DND-41 (cell line): ENCODE results near the gene PYGB.

Experiments
- ATAC-seq: fragments of 200-7000 bp; cut with Tn5 transposase; 3 replicates; pipeline ENCODE4 v1.9.1; 2021; ENCODE audit warnings: low read depth; ENCODE audit not compliant: insufficient read depth
- DNase-seq: peaks from one replicate; pipeline ENCODE4 v3.0.0-alpha.2; 2020
- H2AFZ ChIP-seq: 2 replicates; pipeline ENCODE4 v1.6.0; 2012; ENCODE audit warnings: low read depth, low read length
- H3K27ac ChIP-seq: 2 replicates; pipeline ENCODE4 v1.5.1; 2012; ENCODE audit warnings: low read length, inconsistent platforms
- H3K27me3 ChIP-seq: fragments of 200-600 bp; sonication (generic); 2 replicates; pipeline ENCODE4 v1.6.0; 2012; ENCODE audit warnings: low read length, mild to moderate bottlenecking, inconsistent platforms; ENCODE audit not compliant: insufficient read depth, poor library complexity
- H3K36me3 ChIP-seq: 2 replicates; pipeline ENCODE4 v1.5.1; 2012; ENCODE audit warnings: low read length, inconsistent platforms; ENCODE audit not compliant: insufficient read depth
- H3K4me1 ChIP-seq: 2 replicates; pipeline ENCODE4 v1.5.1; 2012; ENCODE audit warnings: mild to moderate bottlenecking, low read length; ENCODE audit not compliant: insufficient read depth
- H3K4me2 ChIP-seq: 2 replicates; pipeline ENCODE4 v1.6.0; 2012; ENCODE audit warnings: mild to moderate bottlenecking, moderate library complexity, low read length, inconsistent platforms; ENCODE audit not compliant: insufficient read depth
- H3K4me3 ChIP-seq, 2 experiments: fragments of 200-600 bp in 1 of 2; shearing (Covaris generic) in 1 of 2; 2 replicates each; pipeline ENCODE4 v1.5.1; 2012 to 2016; ENCODE audit warnings: inconsistent platforms in 2 of 2, low read length in 2 of 2, mild to moderate bottlenecking in 2 of 2, low read depth in 1 of 2, moderate library complexity in 1 of 2
- H3K79me2 ChIP-seq: 2 replicates; pipeline ENCODE4 v1.6.0; 2012; ENCODE audit warnings: low read length, inconsistent platforms; ENCODE audit not compliant: insufficient read depth
- H3K9ac ChIP-seq: 2 replicates; pipeline ENCODE4 v1.6.0; 2012; ENCODE audit warnings: low read depth, mild to moderate bottlenecking, inconsistent platforms, low read length, moderate library complexity
- H3K9me3 ChIP-seq: 2 replicates; pipeline ENCODE4 v1.5.1; 2012; ENCODE audit warnings: low read length, moderate library complexity, mild to moderate bottlenecking, inconsistent platforms; ENCODE audit not compliant: insufficient read depth, severe bottlenecking
- H4K20me1 ChIP-seq: 2 replicates; pipeline ENCODE4 v1.6.0; 2012; ENCODE audit warnings: low read length; ENCODE audit not compliant: insufficient read depth
- EZH2 ChIP-seq: IDR thresholded peaks from 3 replicates; pipeline ENCODE4 v1.6.1; 2012; ENCODE audit warnings: borderline replicate concordance, low read depth, mild to moderate bottlenecking, moderate library complexity, low read length, inconsistent platforms; ENCODE audit not compliant: severe bottlenecking
- TF ChIP-seq, protein P1 (sequence below): IDR thresholded peaks from 2 replicates; pipeline ENCODE4 v1.5.1; 2012; ENCODE audit warnings: borderline replicate concordance, low read length, moderate library complexity, mild to moderate bottlenecking; ENCODE audit not compliant: poor library complexity, severe bottlenecking; ENCODE audit errors: extremely low read depth

PYGB gene

DNA sequence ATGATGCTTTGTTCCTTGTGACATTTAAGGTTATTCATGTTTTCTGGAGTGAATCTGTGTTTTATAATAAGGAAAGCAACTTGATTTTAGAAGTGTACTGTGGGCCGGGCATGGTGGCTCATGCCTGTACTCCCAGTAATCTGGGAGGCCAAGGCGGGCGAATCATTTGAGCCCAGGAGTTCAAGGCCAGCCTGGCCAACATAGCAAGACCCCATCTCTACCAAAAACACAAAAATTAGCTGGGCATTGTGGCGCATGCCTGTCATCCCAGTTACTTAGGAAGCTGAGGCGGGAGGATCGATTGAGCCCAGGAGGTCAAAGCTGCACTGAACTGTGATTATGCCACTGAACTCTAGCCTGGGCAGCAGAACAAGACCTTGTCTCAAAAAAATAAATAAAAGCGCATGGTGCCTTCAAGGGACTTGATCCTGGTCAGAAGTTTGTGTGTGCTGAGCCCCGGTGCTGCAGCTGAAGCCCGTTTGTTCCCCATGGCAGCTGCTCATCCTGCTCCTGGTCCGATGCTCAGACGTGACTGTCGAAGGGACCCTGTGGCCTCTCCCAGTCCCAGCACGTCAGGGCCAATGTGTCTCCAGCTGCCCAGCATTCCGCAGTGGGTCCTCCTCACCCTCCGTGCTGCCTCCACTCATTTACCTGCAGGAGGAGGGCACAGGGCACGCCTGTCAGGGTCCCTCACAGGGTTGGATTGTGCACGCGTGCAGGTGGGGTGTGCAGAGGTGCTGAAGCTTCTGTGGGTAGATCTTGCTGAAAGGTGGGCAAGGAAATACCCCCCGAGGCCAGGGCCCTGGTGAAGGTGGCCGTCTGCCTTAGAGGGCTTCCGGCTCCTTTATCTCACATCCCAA lies 34.1 kb upstream of the PYGB start:
- no peaks in the 10 kb centered on the region for H3K79me2 ChIP-seq
- TF ChIP-seq EZH2: no peak
- H3K9ac ChIP-seq: no peak overlapping the region
- no peak overlapping the region for H2AFZ ChIP-seq
- no peaks in the 10 kb centered on the region for H3K4me1 ChIP-seq
- no peak for ATAC-seq
- no peaks in the 10 kb centered on the region for H3K9me3 ChIP-seq
- H3K4me2 ChIP-seq: no peak overlapping the region
- H3K36me3 ChIP-seq: peaks cover 87% of the 10 kb centered on the region
- no peak overlapping the region for H3K27ac ChIP-seq
- no peak for DNase-seq
- no peak overlapping the region for H3K4me3 ChIP-seq
- H3K27me3 ChIP-seq: no peaks in the 10 kb centered on the region
- H4K20me1 ChIP-seq: no peaks in the 10 kb centered on the region; the same call in 1 of the 2 replicates

DNA sequence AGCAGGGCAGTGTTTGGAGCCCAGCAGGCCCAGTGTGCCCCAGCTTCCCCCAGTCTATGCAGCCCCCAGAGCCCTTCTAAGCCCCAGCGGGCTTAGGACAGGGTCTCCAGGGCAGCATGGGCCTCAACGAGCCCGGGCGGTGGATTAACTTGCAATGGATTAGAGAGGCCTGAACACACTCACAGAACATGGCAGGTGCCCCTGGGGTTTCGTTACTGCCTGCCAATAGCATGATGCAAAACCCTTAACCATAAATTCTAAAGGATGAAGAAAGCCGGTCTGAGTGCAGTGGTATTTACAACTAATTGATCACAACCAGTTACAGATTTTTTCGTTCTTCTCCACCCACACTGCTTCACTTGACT lies 33.5 kb upstream of the PYGB start:
- Histone ChIP-seq H3K4me2 (no peak overlapping the region), H3K9ac (no peak overlapping the region), H3K27me3 (no peaks in the 10 kb centered on the region), H3K36me3 (peaks cover 93% of the 10 kb centered on the region), H4K20me1 (no peaks in the 10 kb centered on the region; the same call in 1 of the 2 replicates), H3K9me3 (no peaks in the 10 kb centered on the region), H3K79me2 (no peaks in the 10 kb centered on the region), H3K4me1 (no peaks in the 10 kb centered on the region), H3K4me3 (no peak overlapping the region), H2AFZ (no peak overlapping the region), H3K27ac (no peak overlapping the region)
- TF ChIP-seq, protein P1, sequence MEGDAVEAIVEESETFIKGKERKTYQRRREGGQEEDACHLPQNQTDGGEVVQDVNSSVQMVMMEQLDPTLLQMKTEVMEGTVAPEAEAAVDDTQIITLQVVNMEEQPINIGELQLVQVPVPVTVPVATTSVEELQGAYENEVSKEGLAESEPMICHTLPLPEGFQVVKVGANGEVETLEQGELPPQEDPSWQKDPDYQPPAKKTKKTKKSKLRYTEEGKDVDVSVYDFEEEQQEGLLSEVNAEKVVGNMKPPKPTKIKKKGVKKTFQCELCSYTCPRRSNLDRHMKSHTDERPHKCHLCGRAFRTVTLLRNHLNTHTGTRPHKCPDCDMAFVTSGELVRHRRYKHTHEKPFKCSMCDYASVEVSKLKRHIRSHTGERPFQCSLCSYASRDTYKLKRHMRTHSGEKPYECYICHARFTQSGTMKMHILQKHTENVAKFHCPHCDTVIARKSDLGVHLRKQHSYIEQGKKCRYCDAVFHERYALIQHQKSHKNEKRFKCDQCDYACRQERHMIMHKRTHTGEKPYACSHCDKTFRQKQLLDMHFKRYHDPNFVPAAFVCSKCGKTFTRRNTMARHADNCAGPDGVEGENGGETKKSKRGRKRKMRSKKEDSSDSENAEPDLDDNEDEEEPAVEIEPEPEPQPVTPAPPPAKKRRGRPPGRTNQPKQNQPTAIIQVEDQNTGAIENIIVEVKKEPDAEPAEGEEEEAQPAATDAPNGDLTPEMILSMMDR: no peak
- no peak for TF ChIP-seq EZH2
- DNase-seq (no peak), ATAC-seq (no peak)

DNA sequence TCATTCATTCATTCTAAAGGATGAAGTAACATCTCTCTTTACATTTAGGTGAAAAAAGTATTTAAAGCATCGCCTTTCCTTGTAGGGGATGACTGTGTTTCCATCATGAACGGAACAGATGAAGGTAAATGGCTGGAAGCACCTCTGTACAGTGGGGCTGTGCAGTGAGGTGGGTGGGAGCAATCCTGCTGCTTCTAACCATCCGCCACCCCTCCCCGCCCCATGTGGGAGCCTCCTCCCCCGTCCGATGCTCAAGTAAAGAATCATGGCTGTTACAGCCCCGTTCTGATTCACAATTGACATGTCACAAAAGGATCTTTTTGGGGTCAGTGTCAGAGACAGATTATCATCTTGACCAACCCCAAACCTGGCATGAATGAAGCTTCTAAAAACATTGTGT lies 33.1 kb upstream of the PYGB start:
- H3K9me3 ChIP-seq: no peaks in the 10 kb centered on the region
- no peak overlapping the region for H3K4me3 ChIP-seq
- TF ChIP-seq, protein P1: no peak
- no peak for TF ChIP-seq EZH2
- no peak overlapping the region for H3K4me2 ChIP-seq
- DNase-seq (no peak), ATAC-seq (no peak)
- no peaks in the 10 kb centered on the region for H3K27me3 ChIP-seq
- no peaks in the 10 kb centered on the region for H3K4me1 ChIP-seq
- no peak overlapping the region for H3K9ac ChIP-seq
- H4K20me1 ChIP-seq: no peaks in the 10 kb centered on the region; the same call in 1 of the 2 replicates
- no peak overlapping the region for H2AFZ ChIP-seq
- H3K27ac ChIP-seq: no peak overlapping the region
- H3K36me3 ChIP-seq: peaks cover 93% of the 10 kb centered on the region
- no peaks in the 10 kb centered on the region for H3K79me2 ChIP-seq

DNA sequence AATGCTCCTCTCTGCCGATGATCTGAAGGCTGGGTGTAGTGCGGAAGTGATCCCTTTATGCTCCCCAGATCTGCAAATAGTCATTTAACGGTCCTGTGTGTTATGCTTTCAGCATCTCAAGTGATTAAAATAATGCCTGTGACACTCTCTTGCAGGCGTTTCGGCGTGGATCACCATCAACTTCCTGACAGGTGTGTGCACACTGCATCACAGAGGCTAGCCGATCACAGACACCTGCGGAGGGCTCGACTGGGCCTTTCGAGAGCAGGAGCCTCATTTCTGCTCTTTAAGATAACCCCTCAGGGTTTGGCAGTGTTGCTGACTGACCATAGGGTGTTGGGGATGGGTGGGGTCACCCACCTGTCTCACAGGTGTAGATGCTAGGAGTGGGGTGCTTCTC lies 32.4 kb upstream of the PYGB start:
- Histone ChIP-seq H3K9me3 (no peaks in the 10 kb centered on the region), H3K4me1 (no peaks in the 10 kb centered on the region), H4K20me1 (no peaks in the 10 kb centered on the region; the same call in 1 of the 2 replicates), H3K27me3 (no peaks in the 10 kb centered on the region), H3K79me2 (no peaks in the 10 kb centered on the region), H3K36me3 (peaks cover 92% of the 10 kb centered on the region), H2AFZ (no peak overlapping the region), H3K9ac (no peak overlapping the region), H3K4me2 (no peak overlapping the region), H3K27ac (no peak overlapping the region), H3K4me3 (no peak overlapping the region)
- ATAC-seq: no peak
- no peak for DNase-seq
- no peak for TF ChIP-seq EZH2
